Measurements from ENCODE around the gene ARRB1.

DNA sequence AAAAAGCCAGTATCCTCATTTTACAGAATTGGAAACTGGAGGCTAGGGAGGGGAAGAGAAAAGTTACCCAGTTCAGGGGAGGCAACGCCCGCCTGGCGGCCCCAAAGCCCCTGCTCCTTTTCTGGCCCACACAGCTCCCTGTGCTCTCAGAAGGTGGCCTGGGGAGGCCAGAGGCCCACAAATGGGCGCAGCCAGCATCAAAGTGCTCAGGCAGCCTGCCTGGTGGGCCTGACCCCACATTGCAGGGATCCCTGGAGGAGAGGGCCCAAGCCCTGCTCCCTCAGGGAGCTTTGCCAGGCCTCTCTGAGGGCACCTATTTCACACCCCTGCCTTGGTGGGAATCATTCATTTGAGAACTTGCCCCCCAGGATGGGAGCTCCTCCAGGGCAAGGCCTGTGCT, 42.5 kb downstream of the ARRB1 start:
- TF ChIP-seq POLR2A (IDR thresholded peaks at IDR 0.05): no peak
- TF ChIP-seq, protein P1, sequence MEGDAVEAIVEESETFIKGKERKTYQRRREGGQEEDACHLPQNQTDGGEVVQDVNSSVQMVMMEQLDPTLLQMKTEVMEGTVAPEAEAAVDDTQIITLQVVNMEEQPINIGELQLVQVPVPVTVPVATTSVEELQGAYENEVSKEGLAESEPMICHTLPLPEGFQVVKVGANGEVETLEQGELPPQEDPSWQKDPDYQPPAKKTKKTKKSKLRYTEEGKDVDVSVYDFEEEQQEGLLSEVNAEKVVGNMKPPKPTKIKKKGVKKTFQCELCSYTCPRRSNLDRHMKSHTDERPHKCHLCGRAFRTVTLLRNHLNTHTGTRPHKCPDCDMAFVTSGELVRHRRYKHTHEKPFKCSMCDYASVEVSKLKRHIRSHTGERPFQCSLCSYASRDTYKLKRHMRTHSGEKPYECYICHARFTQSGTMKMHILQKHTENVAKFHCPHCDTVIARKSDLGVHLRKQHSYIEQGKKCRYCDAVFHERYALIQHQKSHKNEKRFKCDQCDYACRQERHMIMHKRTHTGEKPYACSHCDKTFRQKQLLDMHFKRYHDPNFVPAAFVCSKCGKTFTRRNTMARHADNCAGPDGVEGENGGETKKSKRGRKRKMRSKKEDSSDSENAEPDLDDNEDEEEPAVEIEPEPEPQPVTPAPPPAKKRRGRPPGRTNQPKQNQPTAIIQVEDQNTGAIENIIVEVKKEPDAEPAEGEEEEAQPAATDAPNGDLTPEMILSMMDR (IDR thresholded peaks at IDR 0.05): no peak
